HEK293 (cell line): Measurements from ENCODE around the gene LRCH1.
A peak's percentile ranks its signal among the peaks of the same experiment; 100 is the strongest.

Experiments used
- CTCF ChIA-PET: fragments of 350-600 bp; formaldehyde crosslinking; extraction: SDS; loops from one replicate; lab custom pipeline; 2021; ENCODE audit warnings: antibody characterized with exemption; lab: Yijun Ruan, JAX
- POLR2A ChIA-PET: fragments of 300-600 bp; formaldehyde crosslinking; extraction: SDS; loops from one replicate; lab custom pipeline; 2020; ENCODE audit warnings: antibody characterized with exemption, inconsistent platforms; lab: Yijun Ruan, JAX
- H3K27ac ChIP-seq: fragments of 200-500 bp; sonication (Bioruptor generic); 2 replicates; pipeline ENCODE4 v1.5.1; 2014; ENCODE audit warnings: low read depth, low read length, control low read depth, inconsistent platforms; ENCODE audit errors: extremely low read depth
- H3K36me3 ChIP-seq, 2 experiments: fragments of 200-500 bp in 1 of 2; sonication (Bioruptor generic) in 1 of 2; 1 replicate in 1 of 2; 2 replicates in 1 of 2; pipeline ENCODE4 v1.5.1; 2014 to 2017; ENCODE audit warnings: inconsistent platforms in 2 of 2, low read length in 2 of 2; ENCODE audit not compliant: control insufficient read depth in 2 of 2, insufficient read depth in 1 of 2
- H3K4me1 ChIP-seq: fragments of 200-500 bp; sonication (Bioruptor generic); 2 replicates; pipeline ENCODE4 v1.5.1; 2014; ENCODE audit warnings: mild to moderate bottlenecking, low read length, inconsistent platforms; ENCODE audit not compliant: control insufficient read depth, insufficient read depth
- H3K4me3 ChIP-seq: 2 replicates; pipeline ENCODE4 v1.5.1; 2011; ENCODE audit warnings: low read depth, mild to moderate bottlenecking, control low read depth, low read length, moderate library complexity
- H3K9me3 ChIP-seq: fragments of 200-500 bp; sonication (Bioruptor generic); 2 replicates; pipeline ENCODE4 v1.5.1; 2014; ENCODE audit warnings: low read depth, low read length, inconsistent platforms; ENCODE audit not compliant: control insufficient read depth, insufficient read depth
- GLIS2 ChIP-seq: fragments of 450-650 bp; formaldehyde crosslinking; IDR thresholded peaks from 2 replicates; pipeline ENCODE4 v1.5.1; 2016; ENCODE audit warnings: missing biosample characterization, missing genetic modification characterization
- IKZF3 ChIP-seq: fragments of 450-650 bp; IDR thresholded peaks from 2 replicates; pipeline ENCODE4 v1.5.0; 2018; ENCODE audit warnings: missing biosample characterization, mild to moderate bottlenecking, missing genetic modification characterization, moderate library complexity
- KLF9 ChIP-seq: fragments of 450-650 bp; formaldehyde crosslinking; IDR thresholded peaks from 2 replicates; pipeline ENCODE4 v1.5.1; 2016; ENCODE audit warnings: missing biosample characterization, missing genetic modification characterization, low read depth
- MZF1 ChIP-seq: fragments of 450-650 bp; formaldehyde crosslinking; IDR thresholded peaks from 2 replicates; pipeline ENCODE4 v1.5.1; 2017; ENCODE audit warnings: missing biosample characterization, missing genetic modification characterization, borderline replicate concordance
- SETDB1 ChIP-seq: IDR thresholded peaks from one replicate; pipeline ENCODE4 v1.6.1; 2017; ENCODE audit warnings: mild to moderate bottlenecking, low read length, moderate library complexity, mixed read lengths; ENCODE audit not compliant: insufficient read length
- SP7 ChIP-seq: fragments of 450-650 bp; formaldehyde crosslinking; IDR thresholded peaks from 2 replicates; pipeline ENCODE4 v1.5.1; 2016; ENCODE audit warnings: missing biosample characterization, missing genetic modification characterization
- ZBTB20 ChIP-seq: fragments of 450-650 bp; formaldehyde crosslinking; IDR thresholded peaks from 2 replicates; pipeline ENCODE4 v1.5.1; 2016; ENCODE audit warnings: missing biosample characterization, missing genetic modification characterization
- ZBTB48 ChIP-seq: fragments of 450-650 bp; formaldehyde crosslinking; IDR thresholded peaks from 2 replicates; pipeline ENCODE4 v1.5.1; 2016; ENCODE audit warnings: missing biosample characterization, missing genetic modification characterization
- ZEB2 ChIP-seq: fragments of 450-650 bp; formaldehyde crosslinking; IDR thresholded peaks from 2 replicates; pipeline ENCODE4 v1.5.1; 2016; ENCODE audit warnings: missing biosample characterization, missing genetic modification characterization
- ZFP37 ChIP-seq: fragments of 450-650 bp; formaldehyde crosslinking; IDR thresholded peaks from 2 replicates; pipeline ENCODE4 v1.5.1; 2016; ENCODE audit warnings: missing biosample characterization, missing genetic modification characterization
- ZNF112 ChIP-seq: fragments of 450-650 bp; formaldehyde crosslinking; IDR thresholded peaks from 2 replicates; pipeline ENCODE4 v1.5.0; 2017; ENCODE audit warnings: missing biosample characterization, missing genetic modification characterization
- ZNF133 ChIP-seq: fragments of 450-650 bp; formaldehyde crosslinking; IDR thresholded peaks from 2 replicates; pipeline ENCODE4 v1.5.1; 2016; ENCODE audit warnings: missing biosample characterization, missing genetic modification characterization
- ZNF138 ChIP-seq: fragments of 450-650 bp; formaldehyde crosslinking; IDR thresholded peaks from 2 replicates; pipeline ENCODE4 v1.5.1; 2016; ENCODE audit warnings: missing biosample characterization, missing genetic modification characterization, borderline replicate concordance
- ZNF2 ChIP-seq: fragments of 450-650 bp; formaldehyde crosslinking; IDR thresholded peaks from 2 replicates; pipeline ENCODE4 v1.5.1; 2016; ENCODE audit warnings: missing biosample characterization, missing genetic modification characterization
- ZNF202 ChIP-seq: fragments of 450-650 bp; formaldehyde crosslinking; IDR thresholded peaks from 2 replicates; pipeline ENCODE4 v1.5.1; 2016; ENCODE audit warnings: missing biosample characterization, missing genetic modification characterization, borderline replicate concordance
- ZNF529 ChIP-seq: fragments of 450-650 bp; formaldehyde crosslinking; IDR thresholded peaks from 2 replicates; pipeline ENCODE4 v1.5.1; 2017; ENCODE audit warnings: missing genetic modification characterization, missing biosample characterization; ENCODE audit not compliant: insufficient replicate concordance
- ZNF558 ChIP-seq: fragments of 450-650 bp; formaldehyde crosslinking; IDR thresholded peaks from 2 replicates; pipeline ENCODE4 v1.5.1; 2016; ENCODE audit warnings: missing biosample characterization, missing genetic modification characterization
- ZNF571 ChIP-seq: fragments of 450-650 bp; formaldehyde crosslinking; IDR thresholded peaks from 2 replicates; pipeline ENCODE4 v1.5.0; 2017; ENCODE audit warnings: missing biosample characterization, missing genetic modification characterization
- ZNF654 ChIP-seq: fragments of 450-650 bp; formaldehyde crosslinking; IDR thresholded peaks from 2 replicates; pipeline ENCODE4 v1.5.1; 2016; ENCODE audit warnings: low read depth, missing biosample characterization, missing genetic modification characterization
- ZNF677 ChIP-seq: fragments of 450-650 bp; IDR thresholded peaks from 2 replicates; pipeline ENCODE4 v1.5.0; 2018; ENCODE audit warnings: missing biosample characterization, mild to moderate bottlenecking, missing genetic modification characterization, moderate library complexity
- ZNF777 ChIP-seq: fragments of 450-650 bp; formaldehyde crosslinking; IDR thresholded peaks from 2 replicates; pipeline ENCODE4 v1.5.1; 2017; ENCODE audit warnings: missing biosample characterization, missing genetic modification characterization, borderline replicate concordance
- ZNF785 ChIP-seq: fragments of 450-650 bp; formaldehyde crosslinking; IDR thresholded peaks from 2 replicates; pipeline ENCODE4 v1.5.1; 2016; ENCODE audit warnings: missing biosample characterization, missing genetic modification characterization
- ZNF792 ChIP-seq: fragments of 450-650 bp; formaldehyde crosslinking; IDR thresholded peaks from 2 replicates; pipeline ENCODE4 v1.5.1; 2016; ENCODE audit warnings: missing biosample characterization, missing genetic modification characterization
- ZNF830 ChIP-seq: fragments of 450-650 bp; IDR thresholded peaks from 2 replicates; pipeline ENCODE4 v1.5.0; 2018; ENCODE audit warnings: missing biosample characterization, missing genetic modification characterization, low read depth, mild to moderate bottlenecking, moderate library complexity
- TF ChIP-seq, protein P1 (sequence below): fragments of 450-650 bp; formaldehyde crosslinking; IDR thresholded peaks from 2 replicates; pipeline ENCODE4 v1.5.1; 2016; ENCODE audit warnings: missing biosample characterization, missing genetic modification characterization
- TF ChIP-seq, protein P2 (sequence below): fragments of 450-650 bp; formaldehyde crosslinking; IDR thresholded peaks from 2 replicates; pipeline ENCODE4 v1.5.1; 2016; ENCODE audit warnings: missing biosample characterization, missing genetic modification characterization
- TF ChIP-seq, protein P3 (sequence below): fragments of 450-650 bp; formaldehyde crosslinking; IDR thresholded peaks from 2 replicates; pipeline ENCODE4 v1.5.1; 2016; ENCODE audit warnings: missing biosample characterization, missing genetic modification characterization
- TF ChIP-seq, protein P4 (sequence below): fragments of 450-650 bp; formaldehyde crosslinking; IDR thresholded peaks from 2 replicates; pipeline ENCODE4 v1.5.1; 2017; ENCODE audit warnings: missing biosample characterization, missing genetic modification characterization

LRCH1 gene

DNA sequence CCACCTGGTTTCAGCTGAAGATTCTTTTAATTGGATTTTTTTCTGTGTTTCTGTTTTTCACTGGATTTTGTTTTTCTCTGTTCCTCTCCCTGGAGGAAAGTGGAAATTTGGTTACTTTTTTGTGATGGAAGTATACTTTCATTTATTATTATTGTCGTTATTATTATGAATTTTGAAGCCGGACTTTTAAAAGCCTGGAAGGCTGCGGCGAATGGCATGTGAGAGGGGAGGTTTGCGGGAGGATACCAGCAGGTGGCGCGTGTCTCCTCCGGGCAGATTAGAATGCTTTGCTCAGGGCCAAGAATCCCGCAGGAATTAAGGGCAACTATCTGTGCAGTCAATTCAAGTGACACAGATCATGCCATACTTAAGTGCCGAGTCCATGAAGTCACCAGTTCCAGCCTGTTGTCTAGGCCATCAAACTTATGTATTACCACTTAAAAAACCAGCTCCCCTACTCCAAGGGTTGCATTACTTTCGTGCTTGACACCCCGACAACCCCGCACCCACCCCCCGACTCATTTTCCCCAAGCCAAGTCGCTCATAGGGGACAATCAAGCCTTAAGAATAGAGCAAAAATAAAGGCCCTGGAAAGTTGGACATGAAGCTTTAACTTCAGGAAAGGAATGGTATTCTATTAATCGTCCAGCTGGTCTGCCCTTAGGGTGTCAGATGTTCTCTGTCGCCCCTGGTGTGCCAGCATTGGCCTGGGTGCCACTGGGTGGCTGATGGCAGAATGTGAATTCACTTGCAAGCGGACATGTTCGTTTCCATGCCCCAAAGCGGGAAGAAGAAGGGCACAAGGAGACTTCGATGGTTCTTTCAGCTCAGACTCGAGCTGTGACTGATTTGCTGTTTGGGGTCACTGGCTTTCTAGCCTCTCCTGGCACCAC, 1.3 kb upstream of the LRCH1 start (continued):
- TF ChIP-seq ZNF792 (tag by site-specific recombination) (no peak), ZNF654 (tag by site-specific recombination) (peak; percentile 77), SP7 (tag by site-specific recombination) (peak; percentile 56; the same call in 1 of the 2 replicates), ZNF133 (no peak), MZF1 (tag by site-specific recombination) (no peak), IKZF3 (peak; percentile 75), ZEB2 (tag by site-specific recombination) (peak; percentile 45; the same call in 1 of the 2 replicates), ZBTB20 (tag by site-specific recombination) (0 out of 2 replicates have a peak, but pooled peaks have one; percentile 13), ZFP37 (peak; percentile 60; the same call in 1 of the 2 replicates), ZNF2 (tag by site-specific recombination) (peak; percentile 62; the same call in 1 of the 2 replicates), GLIS2 (tag by site-specific recombination) (no peak)
- TF ChIP-seq, protein P1, sequence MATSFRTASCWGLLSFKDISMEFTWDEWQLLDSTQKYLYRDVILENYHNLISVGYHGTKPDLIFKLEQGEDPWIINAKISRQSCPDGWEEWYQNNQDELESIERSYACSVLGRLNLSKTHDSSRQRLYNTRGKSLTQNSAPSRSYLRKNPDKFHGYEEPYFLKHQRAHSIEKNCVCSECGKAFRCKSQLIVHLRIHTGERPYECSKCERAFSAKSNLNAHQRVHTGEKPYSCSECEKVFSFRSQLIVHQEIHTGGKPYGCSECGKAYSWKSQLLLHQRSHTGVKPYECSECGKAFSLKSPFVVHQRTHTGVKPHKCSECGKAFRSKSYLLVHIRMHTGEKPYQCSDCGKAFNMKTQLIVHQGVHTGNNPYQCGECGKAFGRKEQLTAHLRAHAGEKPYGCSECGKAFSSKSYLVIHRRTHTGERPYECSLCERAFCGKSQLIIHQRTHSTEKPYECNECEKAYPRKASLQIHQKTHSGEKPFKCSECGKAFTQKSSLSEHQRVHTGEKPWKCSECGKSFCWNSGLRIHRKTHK = no peak
- TF ChIP-seq, protein P2, sequence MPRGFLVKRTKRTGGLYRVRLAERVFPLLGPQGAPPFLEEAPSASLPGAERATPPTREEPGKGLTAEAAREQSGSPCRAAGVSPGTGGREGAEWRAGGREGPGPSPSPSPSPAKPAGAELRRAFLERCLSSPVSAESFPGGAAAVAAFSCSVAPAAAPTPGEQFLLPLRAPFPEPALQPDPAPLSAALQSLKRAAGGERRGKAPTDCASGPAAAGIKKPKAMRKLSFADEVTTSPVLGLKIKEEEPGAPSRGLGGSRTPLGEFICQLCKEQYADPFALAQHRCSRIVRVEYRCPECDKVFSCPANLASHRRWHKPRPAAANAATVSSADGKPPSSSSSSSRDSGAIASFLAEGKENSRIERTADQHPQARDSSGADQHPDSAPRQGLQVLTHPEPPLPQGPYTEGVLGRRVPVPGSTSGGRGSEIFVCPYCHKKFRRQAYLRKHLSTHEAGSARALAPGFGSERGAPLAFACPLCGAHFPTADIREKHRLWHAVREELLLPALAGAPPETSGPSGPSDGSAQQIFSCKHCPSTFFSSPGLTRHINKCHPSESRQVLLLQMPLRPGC (tag by site-specific recombination) = 0 out of 2 replicates have a peak, but pooled peaks have one; percentile 20
- TF ChIP-seq, all 188 proteins: peak for 18

DNA sequence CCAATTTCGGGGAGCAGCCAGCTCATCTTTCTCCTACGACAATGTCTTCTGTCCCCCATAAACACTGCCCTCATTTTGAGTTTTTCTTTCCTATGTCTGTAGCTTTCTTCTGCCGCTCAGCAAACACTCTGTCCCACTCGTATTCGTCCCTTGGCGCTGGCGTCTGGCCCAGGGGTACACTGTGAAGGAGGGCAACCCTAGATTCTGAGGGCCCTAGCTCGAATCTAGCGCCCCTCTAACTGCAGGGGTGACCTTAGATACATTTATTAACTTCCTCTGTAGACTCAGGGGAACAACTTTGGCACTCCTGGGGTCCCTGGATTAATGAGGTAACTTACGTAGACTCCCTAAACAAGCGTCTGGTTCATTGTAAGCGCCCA, 677 bp upstream of the LRCH1 start:
- no peaks in the 10 kb centered on the region for H3K9me3 ChIP-seq
- TF ChIP-seq ZNF785 (tag by site-specific recombination) (no peak), ZNF202 (no peak), KLF9 (no peak), ZNF112 (tag by site-specific recombination) (no peak), ZEB2 (tag by site-specific recombination) (no peak), SP7 (tag by site-specific recombination) (no peak), ZNF529 (tag by site-specific recombination) (no peak), ZBTB48 (tag by site-specific recombination) (no peak), ZNF571 (tag by site-specific recombination) (no peak), ZNF138 (tag by site-specific recombination) (no peak), ZNF777 (tag by site-specific recombination) (no peak), ZNF133 (no peak), ZNF830 (tag by site-specific recombination) (no peak), ZNF677 (tag by site-specific recombination) (no peak), SETDB1 (no peak), ZNF558 (no peak)
- TF ChIP-seq, protein P3, sequence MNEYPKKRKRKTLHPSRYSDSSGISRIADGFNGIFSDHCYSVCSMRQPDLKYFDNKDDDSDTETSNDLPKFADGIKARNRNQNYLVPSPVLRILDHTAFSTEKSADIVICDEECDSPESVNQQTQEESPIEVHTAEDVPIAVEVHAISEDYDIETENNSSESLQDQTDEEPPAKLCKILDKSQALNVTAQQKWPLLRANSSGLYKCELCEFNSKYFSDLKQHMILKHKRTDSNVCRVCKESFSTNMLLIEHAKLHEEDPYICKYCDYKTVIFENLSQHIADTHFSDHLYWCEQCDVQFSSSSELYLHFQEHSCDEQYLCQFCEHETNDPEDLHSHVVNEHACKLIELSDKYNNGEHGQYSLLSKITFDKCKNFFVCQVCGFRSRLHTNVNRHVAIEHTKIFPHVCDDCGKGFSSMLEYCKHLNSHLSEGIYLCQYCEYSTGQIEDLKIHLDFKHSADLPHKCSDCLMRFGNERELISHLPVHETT (tag by site-specific recombination) = no peak
- TF ChIP-seq, protein P4, sequence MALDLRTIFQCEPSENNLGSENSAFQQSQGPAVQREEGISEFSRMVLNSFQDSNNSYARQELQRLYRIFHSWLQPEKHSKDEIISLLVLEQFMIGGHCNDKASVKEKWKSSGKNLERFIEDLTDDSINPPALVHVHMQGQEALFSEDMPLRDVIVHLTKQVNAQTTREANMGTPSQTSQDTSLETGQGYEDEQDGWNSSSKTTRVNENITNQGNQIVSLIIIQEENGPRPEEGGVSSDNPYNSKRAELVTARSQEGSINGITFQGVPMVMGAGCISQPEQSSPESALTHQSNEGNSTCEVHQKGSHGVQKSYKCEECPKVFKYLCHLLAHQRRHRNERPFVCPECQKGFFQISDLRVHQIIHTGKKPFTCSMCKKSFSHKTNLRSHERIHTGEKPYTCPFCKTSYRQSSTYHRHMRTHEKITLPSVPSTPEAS (tag by site-specific recombination) = no peak
- ChIA-PET CTCF (interaction anchor here (0.6 to 2.0 kb wide), 22 partner anchors 8 to 487 kb away, joined by 3 to 32 read pairs (median 4); no protein-coding TSS in a partner anchor), POLR2A (interaction anchor here (0.7 to 0.8 kb wide), 3 partner anchors 132 to 632 kb away, joined by 3 to 6 read pairs (median 4); no protein-coding TSS in a partner anchor)
- peak overlapping the region; percentile 79; the same call in 1 of the 2 replicates for H3K27ac ChIP-seq
- H3K36me3 ChIP-seq = no peaks in the 10 kb centered on the region
- peak overlapping the region; percentile 65 for H3K4me3 ChIP-seq
- peaks cover 7% of the 10 kb centered on the region; the same call in 1 of the 2 replicates for H3K4me1 ChIP-seq
